Body of pancreas (tissue), 4 donors: ENCODE results near the gene POLA1. TPM values are rescaled to one million over a fixed set of nuclear protein-coding genes. Genes with fewer than 3 reads are reported as not detected.

ENCODE experiments used
- ATAC-seq: fragments of 150-250 bp; one replicate; pipeline ENCODE4 v1.9.1; 2016
- DNase-seq, 4 donors: peaks; one replicate each; pipeline ENCODE4 v3.0.0-alpha.2; 2019
- H3K27ac ChIP-seq, 4 donors: fragments of 200-600 bp; sonication (generic); 1 replicate in 3 of 4; 2 replicates in 1 of 4; pipeline versions ENCODE4 v1.5.1 to v1.6.1; 2016 to 2019; ENCODE audit warnings: mild to moderate bottlenecking in 1 of 4, mixed read lengths in 1 of 4, moderate library complexity in 1 of 4
- H3K27me3 ChIP-seq, 2 donors: fragments of 200-600 bp; sonication (generic); one replicate each; pipeline ENCODE4 v1.6.0; 2016; ENCODE audit warnings: mild to moderate bottlenecking in 1 of 2
- H3K36me3 ChIP-seq, 2 donors: fragments of 200-600 bp; sonication (generic); replicated peaks in 1 of 2; 2 replicates each; pipeline ENCODE4 v1.5.1; 2016; ENCODE audit warnings: low read depth in 2 of 2; ENCODE audit not compliant: insufficient read depth in 1 of 2
- H3K4me1 ChIP-seq: fragments of 200-600 bp; sonication (generic); one replicate; pipeline ENCODE4 v1.6.0; 2016
- H3K4me3 ChIP-seq, 2 donors: fragments of 200-600 bp; sonication (generic); 1 replicate in 1 of 2; 2 replicates in 1 of 2; pipeline ENCODE4 v1.5.1; 2016 to 2019
- H3K9me3 ChIP-seq, 3 donors: fragments of 200-600 bp; sonication (generic); 1 replicate in 2 of 3; 2 replicates in 1 of 3; pipeline ENCODE4 v1.5.1; 2016
- POLR2A ChIP-seq, 3 donors: fragments of 450-650 bp; IDR thresholded peaks; one replicate each; pipeline ENCODE4 v1.6.1; 2016; ENCODE audit warnings: antibody characterized with exemption in 3 of 3, mild to moderate bottlenecking in 2 of 3
- WGBS, 2 donors: methylation state at CpG; one replicate each; pipeline ENCODE4 v1.1.5; 2017; 5-methylcytosine and 5-hydroxymethylcytosine counted together
- intact Hi-C: fragments of 100-400 bp; cut with DNase I; formaldehyde crosslinking; loops from one replicate; pipeline ENCODE4 v1.15.1; 2023
- small RNA-seq: library from RNA; depleted of rRNA; stranded (forward); fragments of <200 nt; gene quantifications from one replicate; pipeline ENCODE3, GENCODE V24; 2016
- total RNA-seq, 2 donors: library from RNA; depleted of rRNA; stranded (reverse); fragments of >200 nt; gene quantifications; one replicate each; pipeline ENCODE4 v1.1.0, GENCODE V29; 2016
- TF ChIP-seq, protein P1 (sequence below), 7 experiments: fragments of 450-650 bp in 4 of 7; fragments of 200-600 bp in 3 of 7; sonication (generic) in 3 of 7; IDR thresholded peaks; one replicate each; pipeline ENCODE4 v1.5.1; 2016 to 2019; ENCODE audit warnings: antibody characterized with exemption in 7 of 7

Gene POLA1
- total RNA-seq, 2 donors from 2014 or later: 5.7 to 9.9 TPM

DNA sequence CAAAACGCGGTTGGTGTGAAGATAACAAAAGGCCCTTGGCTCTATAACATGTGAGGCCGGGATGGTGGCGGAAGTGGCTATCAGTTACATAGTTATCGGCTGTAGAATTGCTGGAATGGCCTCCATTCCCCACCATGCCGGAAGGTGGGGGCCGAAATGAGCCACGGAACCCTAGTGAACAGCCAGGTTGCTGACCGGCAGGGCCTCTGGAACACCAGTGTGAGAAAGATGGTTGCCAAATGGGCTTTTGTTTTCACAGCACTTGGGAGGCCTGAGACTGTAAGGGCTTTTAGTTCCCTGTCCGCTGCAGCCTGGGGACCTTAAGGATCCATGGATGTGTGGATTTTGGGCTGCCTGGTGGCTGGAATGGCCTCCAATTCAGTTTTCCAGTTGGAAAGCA lies 345.3 kb downstream of the POLA1 start:
- no peak for TF ChIP-seq POLR2A (IDR thresholded peaks at IDR 0.05)
- TF ChIP-seq, protein P1, sequence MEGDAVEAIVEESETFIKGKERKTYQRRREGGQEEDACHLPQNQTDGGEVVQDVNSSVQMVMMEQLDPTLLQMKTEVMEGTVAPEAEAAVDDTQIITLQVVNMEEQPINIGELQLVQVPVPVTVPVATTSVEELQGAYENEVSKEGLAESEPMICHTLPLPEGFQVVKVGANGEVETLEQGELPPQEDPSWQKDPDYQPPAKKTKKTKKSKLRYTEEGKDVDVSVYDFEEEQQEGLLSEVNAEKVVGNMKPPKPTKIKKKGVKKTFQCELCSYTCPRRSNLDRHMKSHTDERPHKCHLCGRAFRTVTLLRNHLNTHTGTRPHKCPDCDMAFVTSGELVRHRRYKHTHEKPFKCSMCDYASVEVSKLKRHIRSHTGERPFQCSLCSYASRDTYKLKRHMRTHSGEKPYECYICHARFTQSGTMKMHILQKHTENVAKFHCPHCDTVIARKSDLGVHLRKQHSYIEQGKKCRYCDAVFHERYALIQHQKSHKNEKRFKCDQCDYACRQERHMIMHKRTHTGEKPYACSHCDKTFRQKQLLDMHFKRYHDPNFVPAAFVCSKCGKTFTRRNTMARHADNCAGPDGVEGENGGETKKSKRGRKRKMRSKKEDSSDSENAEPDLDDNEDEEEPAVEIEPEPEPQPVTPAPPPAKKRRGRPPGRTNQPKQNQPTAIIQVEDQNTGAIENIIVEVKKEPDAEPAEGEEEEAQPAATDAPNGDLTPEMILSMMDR (IDR thresholded peaks at IDR 0.05): no peak
- H3K4me3 ChIP-seq: no peak overlapping the region
- no peaks in the 10 kb centered on the region for H3K4me1 ChIP-seq
- no peaks in the 10 kb centered on the region for H3K9me3 ChIP-seq
- DNase-seq: no peak
- 84 to 100% methylated on average over 2 to 10 of the region's 10 CpGs for WGBS, 2 donors
- ATAC-seq: no peak
- intact Hi-C loops: no loop called here
- no peaks in the 10 kb centered on the region for H3K36me3 ChIP-seq
- no peaks in the 10 kb centered on the region for H3K27me3 ChIP-seq
- H3K27ac ChIP-seq: no peak overlapping the region

DNA sequence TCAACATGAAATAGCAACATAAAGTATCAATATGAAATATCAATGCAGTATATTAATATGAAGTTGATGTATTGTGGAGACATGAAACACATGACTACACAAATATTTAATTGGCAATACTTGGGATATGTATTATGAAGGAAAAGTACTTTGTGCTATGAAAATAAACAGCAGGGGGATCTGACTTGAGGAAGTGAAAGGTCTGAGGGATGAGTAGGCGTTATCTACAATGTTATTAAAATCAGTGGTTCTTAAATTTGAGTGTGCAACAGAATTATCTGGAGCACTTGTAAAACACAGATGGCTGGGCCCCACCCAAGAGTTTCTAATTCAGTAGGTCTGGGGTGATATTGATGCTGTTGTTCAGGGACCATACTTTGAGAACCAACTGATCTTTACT lies 349.5 kb downstream of the POLA1 start:
- H3K4me1 ChIP-seq: no peaks in the 10 kb centered on the region
- TF ChIP-seq POLR2A (IDR thresholded peaks at IDR 0.05): no peak
- TF ChIP-seq, protein P1 (IDR thresholded peaks at IDR 0.05): no peak
- no peak overlapping the region for H3K4me3 ChIP-seq
- H3K27ac ChIP-seq: no peak overlapping the region
- 71 to 78% methylated on average over 1 of the region's 1 CpG for WGBS, 2 donors
- H3K9me3 ChIP-seq: no peaks in the 10 kb centered on the region
- H3K27me3 ChIP-seq: no peaks in the 10 kb centered on the region
- DNase-seq (no peak), ATAC-seq (no peak)
- intact Hi-C loops: no loop called here
- H3K36me3 ChIP-seq: no peaks in the 10 kb centered on the region

Small RNAs within 50 kb of the gene (small RNA-seq; reads per million reads assigned to genes)
- not detected for gene SCARNA23

Other genes starting within 250 kb of the POLA1 start
- gene PDK3, start 228.6 kb upstream of the POLA1 start, total RNA-seq: 10 to 100 TPM; 11.5 to 20.2 TPM
- 1 to 10 TPM; 1.3 to 3.0 TPM for gene PCYT1B, start 46.6 kb upstream of the POLA1 start, total RNA-seq